ENCODE data around the gene AP5S1.

AP5S1 gene

DNA sequence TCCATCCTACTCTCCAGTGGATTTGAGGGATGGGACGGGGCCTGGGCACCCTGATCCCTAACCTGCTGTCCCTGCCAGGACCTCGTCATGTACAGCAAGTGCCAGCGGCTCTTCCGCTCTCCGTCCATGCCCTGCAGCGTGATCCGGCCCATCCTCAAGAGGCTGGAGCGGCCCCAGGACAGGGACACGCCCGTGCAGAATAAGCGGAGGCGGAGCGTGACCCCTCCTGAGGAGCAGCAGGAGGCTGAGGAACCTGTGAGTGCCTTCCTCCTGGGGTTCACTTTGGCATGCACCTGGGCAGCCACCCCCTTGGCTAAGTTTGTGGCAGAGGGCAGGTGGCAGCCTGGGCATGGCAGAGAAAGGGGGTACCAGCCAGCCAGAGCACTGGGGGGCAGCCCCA, 18.5 kb upstream of the AP5S1 start:
- no peak for ATAC-seq
- TF ChIP-seq ZFP30 (CRISPR knock-in tag; IDR thresholded peaks at IDR 0.05) (no peak), ARNTL (CRISPR knock-in tag; IDR thresholded peaks at IDR 0.05; ENCODE audit: borderline replicate concordance, low read depth) (no peak), ZFP3 (CRISPR knock-in tag; IDR thresholded peaks at IDR 0.05) (no peak), ZNF565 (CRISPR knock-in tag; conservative IDR thresholded peaks at IDR 0.05; ENCODE audit: low read depth) (no peak), SNAI2 (CRISPR knock-in tag; IDR thresholded peaks at IDR 0.05) (no peak), CSDC2 (CRISPR knock-in tag; IDR thresholded peaks at IDR 0.05) (no peak), BACH2 (CRISPR knock-in tag; IDR thresholded peaks at IDR 0.05; ENCODE audit: borderline replicate concordance) (no peak)
- TF ChIP-seq, protein P1, sequence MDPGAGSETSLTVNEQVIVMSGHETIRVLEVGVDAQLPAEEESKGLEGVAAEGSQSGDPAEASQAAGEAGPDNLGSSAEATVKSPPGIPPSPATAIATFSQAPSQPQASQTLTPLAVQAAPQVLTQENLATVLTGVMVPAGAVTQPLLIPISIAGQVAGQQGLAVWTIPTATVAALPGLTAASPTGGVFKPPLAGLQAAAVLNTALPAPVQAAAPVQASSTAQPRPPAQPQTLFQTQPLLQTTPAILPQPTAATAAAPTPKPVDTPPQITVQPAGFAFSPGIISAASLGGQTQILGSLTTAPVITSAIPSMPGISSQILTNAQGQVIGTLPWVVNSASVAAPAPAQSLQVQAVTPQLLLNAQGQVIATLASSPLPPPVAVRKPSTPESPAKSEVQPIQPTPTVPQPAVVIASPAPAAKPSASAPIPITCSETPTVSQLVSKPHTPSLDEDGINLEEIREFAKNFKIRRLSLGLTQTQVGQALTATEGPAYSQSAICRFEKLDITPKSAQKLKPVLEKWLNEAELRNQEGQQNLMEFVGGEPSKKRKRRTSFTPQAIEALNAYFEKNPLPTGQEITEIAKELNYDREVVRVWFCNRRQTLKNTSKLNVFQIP (CRISPR knock-in tag; IDR thresholded peaks at IDR 0.05; ENCODE audit: borderline replicate concordance, low read depth), result no peak

DNA sequence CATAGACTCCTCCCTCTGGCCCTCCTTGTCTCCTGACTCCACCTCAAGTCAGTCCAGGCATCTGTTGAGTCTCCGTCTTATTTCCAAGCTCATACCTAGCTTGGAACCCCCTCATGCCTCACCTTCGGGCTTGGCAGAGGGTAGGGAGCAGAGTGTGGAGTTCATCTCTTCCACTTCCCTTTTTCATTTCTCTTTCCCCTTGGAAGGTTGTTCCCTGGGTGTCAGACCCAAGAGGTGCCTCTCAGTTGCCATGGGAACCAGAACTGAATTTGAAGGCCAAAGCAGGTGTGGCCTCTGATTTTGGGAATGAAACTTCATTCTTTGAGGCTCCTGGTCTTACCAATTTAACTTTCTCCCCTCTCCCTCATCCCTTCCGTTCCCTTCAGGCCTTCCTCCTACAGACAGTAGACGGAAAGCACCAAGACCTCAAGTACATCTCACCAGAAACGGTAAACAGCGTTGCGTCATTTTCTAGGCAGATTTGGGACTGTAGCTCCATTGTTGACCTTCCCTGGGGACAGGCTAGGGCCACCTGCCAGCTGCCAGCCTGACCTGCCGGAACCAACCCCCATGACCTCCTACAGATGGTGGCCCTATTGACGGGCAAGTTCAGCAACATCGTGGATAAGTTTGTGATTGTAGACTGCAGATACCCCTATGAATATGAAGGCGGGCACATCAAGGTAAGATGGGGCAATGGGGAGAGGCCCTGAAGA, 17.7 kb upstream of the AP5S1 start:
- no peak for ATAC-seq
- TF ChIP-seq PPARA (CRISPR knock-in tag; IDR thresholded peaks at IDR 0.05; ENCODE audit: borderline replicate concordance), result no peak
- TF ChIP-seq, protein P1 (CRISPR knock-in tag; IDR thresholded peaks at IDR 0.05; ENCODE audit: borderline replicate concordance, low read depth), result no peak
- TF ChIP-seq ARNTL (CRISPR knock-in tag; IDR thresholded peaks at IDR 0.05; ENCODE audit: borderline replicate concordance, low read depth), result no peak
- TF ChIP-seq, protein P2, sequence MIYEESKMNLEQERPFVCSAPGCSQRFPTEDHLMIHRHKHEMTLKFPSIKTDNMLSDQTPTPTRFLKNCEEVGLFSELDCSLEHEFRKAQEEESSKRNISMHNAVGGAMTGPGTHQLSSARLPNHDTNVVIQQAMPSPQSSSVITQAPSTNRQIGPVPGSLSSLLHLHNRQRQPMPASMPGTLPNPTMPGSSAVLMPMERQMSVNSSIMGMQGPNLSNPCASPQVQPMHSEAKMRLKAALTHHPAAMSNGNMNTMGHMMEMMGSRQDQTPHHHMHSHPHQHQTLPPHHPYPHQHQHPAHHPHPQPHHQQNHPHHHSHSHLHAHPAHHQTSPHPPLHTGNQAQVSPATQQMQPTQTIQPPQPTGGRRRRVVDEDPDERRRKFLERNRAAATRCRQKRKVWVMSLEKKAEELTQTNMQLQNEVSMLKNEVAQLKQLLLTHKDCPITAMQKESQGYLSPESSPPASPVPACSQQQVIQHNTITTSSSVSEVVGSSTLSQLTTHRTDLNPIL (CRISPR knock-in tag; IDR thresholded peaks at IDR 0.05; ENCODE audit: low read depth), result no peak
- TF ChIP-seq ZNF8 (CRISPR knock-in tag; IDR thresholded peaks at IDR 0.05), result no peak
- TF ChIP-seq RARB (CRISPR knock-in tag; IDR thresholded peaks at IDR 0.05), result no peak
- TF ChIP-seq, protein P3, sequence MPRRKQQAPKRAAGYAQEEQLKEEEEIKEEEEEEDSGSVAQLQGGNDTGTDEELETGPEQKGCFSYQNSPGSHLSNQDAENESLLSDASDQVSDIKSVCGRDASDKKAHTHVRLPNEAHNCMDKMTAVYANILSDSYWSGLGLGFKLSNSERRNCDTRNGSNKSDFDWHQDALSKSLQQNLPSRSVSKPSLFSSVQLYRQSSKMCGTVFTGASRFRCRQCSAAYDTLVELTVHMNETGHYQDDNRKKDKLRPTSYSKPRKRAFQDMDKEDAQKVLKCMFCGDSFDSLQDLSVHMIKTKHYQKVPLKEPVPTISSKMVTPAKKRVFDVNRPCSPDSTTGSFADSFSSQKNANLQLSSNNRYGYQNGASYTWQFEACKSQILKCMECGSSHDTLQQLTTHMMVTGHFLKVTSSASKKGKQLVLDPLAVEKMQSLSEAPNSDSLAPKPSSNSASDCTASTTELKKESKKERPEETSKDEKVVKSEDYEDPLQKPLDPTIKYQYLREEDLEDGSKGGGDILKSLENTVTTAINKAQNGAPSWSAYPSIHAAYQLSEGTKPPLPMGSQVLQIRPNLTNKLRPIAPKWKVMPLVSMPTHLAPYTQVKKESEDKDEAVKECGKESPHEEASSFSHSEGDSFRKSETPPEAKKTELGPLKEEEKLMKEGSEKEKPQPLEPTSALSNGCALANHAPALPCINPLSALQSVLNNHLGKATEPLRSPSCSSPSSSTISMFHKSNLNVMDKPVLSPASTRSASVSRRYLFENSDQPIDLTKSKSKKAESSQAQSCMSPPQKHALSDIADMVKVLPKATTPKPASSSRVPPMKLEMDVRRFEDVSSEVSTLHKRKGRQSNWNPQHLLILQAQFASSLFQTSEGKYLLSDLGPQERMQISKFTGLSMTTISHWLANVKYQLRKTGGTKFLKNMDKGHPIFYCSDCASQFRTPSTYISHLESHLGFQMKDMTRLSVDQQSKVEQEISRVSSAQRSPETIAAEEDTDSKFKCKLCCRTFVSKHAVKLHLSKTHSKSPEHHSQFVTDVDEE (CRISPR knock-in tag; IDR thresholded peaks at IDR 0.05), result no peak
- TF ChIP-seq TCF4 (CRISPR knock-in tag; IDR thresholded peaks at IDR 0.05; ENCODE audit: borderline replicate concordance), result no peak
- TF ChIP-seq ZC3H10 (CRISPR knock-in tag; IDR thresholded peaks at IDR 0.05), result no peak
- TF ChIP-seq ISL1 (CRISPR knock-in tag; IDR thresholded peaks at IDR 0.05), result no peak
- no peak for TF ChIP-seq ZNF70 (CRISPR knock-in tag; IDR thresholded peaks at IDR 0.05)
- no peak for TF ChIP-seq CSDC2 (CRISPR knock-in tag; IDR thresholded peaks at IDR 0.05)

DNA sequence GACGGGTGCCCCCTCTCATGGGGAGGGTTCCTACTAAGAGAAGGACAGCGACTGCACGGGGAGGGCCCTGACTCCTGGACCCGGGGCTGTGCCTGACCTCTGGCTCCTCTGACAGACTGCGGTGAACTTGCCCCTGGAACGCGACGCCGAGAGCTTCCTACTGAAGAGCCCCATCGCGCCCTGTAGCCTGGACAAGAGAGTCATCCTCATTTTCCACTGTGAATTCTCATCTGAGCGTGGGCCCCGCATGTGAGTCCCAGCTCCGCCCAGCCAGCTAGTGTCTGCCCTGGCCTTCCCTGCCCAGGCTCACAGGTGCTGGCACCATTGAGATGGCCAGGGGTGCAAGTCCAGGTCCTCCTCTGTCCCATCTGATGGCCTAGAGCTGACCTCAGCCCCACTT, 17.1 kb upstream of the AP5S1 start:
- TF ChIP-seq RARB (CRISPR knock-in tag; IDR thresholded peaks at IDR 0.05) (no peak), ESRRG (CRISPR knock-in tag; IDR thresholded peaks at IDR 0.05) (no peak), ZNF8 (CRISPR knock-in tag; IDR thresholded peaks at IDR 0.05) (no peak), CSDC2 (CRISPR knock-in tag; IDR thresholded peaks at IDR 0.05) (no peak)
- TF ChIP-seq, protein P2 (CRISPR knock-in tag; IDR thresholded peaks at IDR 0.05; ENCODE audit: low read depth), result no peak
- ATAC-seq, result no peak

DNA sequence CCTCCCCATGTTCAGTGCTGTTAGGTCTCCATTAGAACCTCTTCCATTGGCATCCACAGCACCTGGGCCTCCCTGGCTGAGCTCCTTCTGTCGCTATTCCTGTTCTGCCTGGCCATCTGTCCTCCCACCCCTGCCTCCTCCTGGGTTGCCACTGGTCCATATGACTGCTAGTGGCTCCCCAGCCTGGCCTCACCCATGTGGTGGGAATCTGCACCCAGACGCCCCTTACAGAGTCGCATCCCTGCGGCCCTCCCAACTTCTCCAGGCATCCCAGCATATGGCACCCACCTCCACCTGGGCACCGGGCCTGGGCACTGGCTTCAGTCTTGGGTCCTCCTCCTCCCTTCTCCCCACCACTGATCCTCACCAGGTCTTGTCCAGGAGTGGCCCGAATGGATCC, 16.5 kb upstream of the AP5S1 start:
- TF ChIP-seq ZC3H10 (CRISPR knock-in tag; IDR thresholded peaks at IDR 0.05) (no peak), ZNF565 (CRISPR knock-in tag; conservative IDR thresholded peaks at IDR 0.05; ENCODE audit: low read depth) (no peak), ZFP3 (CRISPR knock-in tag; IDR thresholded peaks at IDR 0.05) (no peak), ZFP30 (CRISPR knock-in tag; IDR thresholded peaks at IDR 0.05) (no peak), ARNTL (CRISPR knock-in tag; IDR thresholded peaks at IDR 0.05; ENCODE audit: borderline replicate concordance, low read depth) (no peak), CSDC2 (CRISPR knock-in tag; IDR thresholded peaks at IDR 0.05) (no peak), ZNF70 (CRISPR knock-in tag; IDR thresholded peaks at IDR 0.05) (no peak), ISL1 (CRISPR knock-in tag; IDR thresholded peaks at IDR 0.05) (no peak), ESRRG (CRISPR knock-in tag; IDR thresholded peaks at IDR 0.05) (no peak)
- TF ChIP-seq, protein P1 (CRISPR knock-in tag; IDR thresholded peaks at IDR 0.05; ENCODE audit: borderline replicate concordance, low read depth), result no peak
- no peak for ATAC-seq
